ENCODE measurements around the gene SELENOV.
A peak's percentile ranks its signal among the peaks of the same experiment; 100 is the strongest.

The SELENOV gene

DNA sequence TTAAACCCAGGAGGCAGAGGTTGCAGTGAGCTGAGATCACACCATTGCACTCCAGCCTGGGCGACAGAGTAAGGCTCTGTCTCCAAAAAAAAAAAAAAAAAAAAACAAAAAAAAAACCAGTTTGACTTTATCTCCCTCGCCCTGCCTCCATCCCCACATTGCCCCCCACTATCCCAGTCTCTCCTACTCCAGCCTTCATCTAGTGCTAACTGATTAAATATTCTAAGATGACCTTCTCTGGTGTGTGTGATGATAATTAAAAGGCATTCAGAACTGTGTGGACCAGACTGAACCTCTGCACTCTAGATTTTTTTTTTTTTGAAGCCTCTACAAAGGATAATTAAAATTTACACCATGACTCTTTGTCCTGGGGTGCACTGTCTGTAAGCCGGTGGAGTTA lies 22.2 kb upstream of the SELENOV start:
- Histone ChIP-seq H3K36me3 (replicated peaks; ENCODE audit: low read depth, low read length) (peaks cover 23% of the 10 kb centered on the region), H3K9ac (ENCODE audit: low read length) (no peak overlapping the region), H3K4me2 (ENCODE audit: low read length) (no peak overlapping the region), H3K9me3 (ENCODE audit: insufficient read depth, low read length) (no peaks in the 10 kb centered on the region), H3K27ac (ENCODE audit: low read length) (no peak overlapping the region), H4K20me1 (ENCODE audit: insufficient read depth, low read length) (no peaks in the 10 kb centered on the region), H3K27me3 (ENCODE audit: low read depth, low read length) (no peaks in the 10 kb centered on the region), H3K4me1 (ENCODE audit: low read length) (peaks cover 4% of the 10 kb centered on the region), H2AFZ (ENCODE audit: low read depth, low read length) (no peak overlapping the region), H3K4me3 (ENCODE audit: low read length) (no peak overlapping the region), H3K79me2 (ENCODE audit: low read length) (no peaks in the 10 kb centered on the region)
- no peak for TF ChIP-seq EZH2phosphoT487 (IDR thresholded peaks at IDR 0.05; ENCODE audit: low read depth)
- TF ChIP-seq, protein P1, sequence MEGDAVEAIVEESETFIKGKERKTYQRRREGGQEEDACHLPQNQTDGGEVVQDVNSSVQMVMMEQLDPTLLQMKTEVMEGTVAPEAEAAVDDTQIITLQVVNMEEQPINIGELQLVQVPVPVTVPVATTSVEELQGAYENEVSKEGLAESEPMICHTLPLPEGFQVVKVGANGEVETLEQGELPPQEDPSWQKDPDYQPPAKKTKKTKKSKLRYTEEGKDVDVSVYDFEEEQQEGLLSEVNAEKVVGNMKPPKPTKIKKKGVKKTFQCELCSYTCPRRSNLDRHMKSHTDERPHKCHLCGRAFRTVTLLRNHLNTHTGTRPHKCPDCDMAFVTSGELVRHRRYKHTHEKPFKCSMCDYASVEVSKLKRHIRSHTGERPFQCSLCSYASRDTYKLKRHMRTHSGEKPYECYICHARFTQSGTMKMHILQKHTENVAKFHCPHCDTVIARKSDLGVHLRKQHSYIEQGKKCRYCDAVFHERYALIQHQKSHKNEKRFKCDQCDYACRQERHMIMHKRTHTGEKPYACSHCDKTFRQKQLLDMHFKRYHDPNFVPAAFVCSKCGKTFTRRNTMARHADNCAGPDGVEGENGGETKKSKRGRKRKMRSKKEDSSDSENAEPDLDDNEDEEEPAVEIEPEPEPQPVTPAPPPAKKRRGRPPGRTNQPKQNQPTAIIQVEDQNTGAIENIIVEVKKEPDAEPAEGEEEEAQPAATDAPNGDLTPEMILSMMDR (IDR thresholded peaks at IDR 0.05; ENCODE audit: low read depth, low read length) = no peak

GRCh38 chr19:39494661-39495060 lies 20.3 kb upstream of the SELENOV start:
- no peak overlapping the region for H3K27ac ChIP-seq (ENCODE audit: low read length)
- no peak for TF ChIP-seq EZH2phosphoT487 (IDR thresholded peaks at IDR 0.05; ENCODE audit: low read depth)
- TF ChIP-seq, protein P1 (IDR thresholded peaks at IDR 0.05; ENCODE audit: low read depth, low read length) = no peak
- H3K4me1 ChIP-seq (ENCODE audit: low read length) = peaks cover 10% of the 10 kb centered on the region

GRCh38 chr19:39496063-39496462 lies 18.9 kb upstream of the SELENOV start:
- Histone ChIP-seq H3K27ac (ENCODE audit: low read length) (no peak overlapping the region), H3K27me3 (ENCODE audit: low read depth, low read length) (peaks cover 12% of the 10 kb centered on the region), H3K9ac (ENCODE audit: low read length) (no peak overlapping the region)

More at GRCh38 chr19:39494661-39495060, 20.3 kb upstream of the SELENOV start:
- H2AFZ ChIP-seq (ENCODE audit: low read depth, low read length) = no peak overlapping the region
- no peaks in the 10 kb centered on the region for H3K79me2 ChIP-seq (ENCODE audit: low read length)
- no peak overlapping the region for H3K9ac ChIP-seq (ENCODE audit: low read length)
- peaks cover 6% of the 10 kb centered on the region for H3K36me3 ChIP-seq (replicated peaks; ENCODE audit: low read depth, low read length)
- H3K9me3 ChIP-seq (ENCODE audit: insufficient read depth, low read length) = no peaks in the 10 kb centered on the region
- H4K20me1 ChIP-seq (ENCODE audit: insufficient read depth, low read length) = no peaks in the 10 kb centered on the region
- H3K4me3 ChIP-seq (ENCODE audit: low read length) = no peak overlapping the region
- H3K27me3 ChIP-seq (ENCODE audit: low read depth, low read length) = peaks cover 9% of the 10 kb centered on the region
- H3K4me2 ChIP-seq (ENCODE audit: low read length) = no peak overlapping the region

GRCh38 chr19:39497701-39497995 lies 17.3 kb upstream of the SELENOV start:
- Histone ChIP-seq H2AFZ (ENCODE audit: low read depth, low read length) (peak overlapping the region; percentile 96), H3K4me1 (ENCODE audit: low read length) (peaks cover 10% of the 10 kb centered on the region), H3K9ac (ENCODE audit: low read length) (peak overlapping the region; percentile 45), H3K36me3 (replicated peaks; ENCODE audit: low read depth, low read length) (no peaks in the 10 kb centered on the region), H3K9me3 (ENCODE audit: insufficient read depth, low read length) (no peaks in the 10 kb centered on the region), H3K4me2 (ENCODE audit: low read length) (peak overlapping the region; percentile 96), H3K79me2 (ENCODE audit: low read length) (no peaks in the 10 kb centered on the region), H4K20me1 (ENCODE audit: insufficient read depth, low read length) (no peaks in the 10 kb centered on the region), H3K27me3 (ENCODE audit: low read depth, low read length) (peaks cover 12% of the 10 kb centered on the region), H3K27ac (ENCODE audit: low read length) (no peak overlapping the region), H3K4me3 (ENCODE audit: low read length) (peak overlapping the region; percentile 75)
- TF ChIP-seq, protein P1 (IDR thresholded peaks at IDR 0.05; ENCODE audit: low read depth, low read length) = no peak
- no peak for TF ChIP-seq EZH2phosphoT487 (IDR thresholded peaks at IDR 0.05; ENCODE audit: low read depth)

More at GRCh38 chr19:39496063-39496462, 18.9 kb upstream of the SELENOV start:
- TF ChIP-seq, protein P1 (IDR thresholded peaks at IDR 0.05; ENCODE audit: low read depth, low read length) = no peak
- TF ChIP-seq EZH2phosphoT487 (IDR thresholded peaks at IDR 0.05; ENCODE audit: low read depth) = no peak
- peaks cover 10% of the 10 kb centered on the region for H3K4me1 ChIP-seq (ENCODE audit: low read length)
- H3K4me3 ChIP-seq (ENCODE audit: low read length) = no peak overlapping the region
- H3K9me3 ChIP-seq (ENCODE audit: insufficient read depth, low read length) = no peaks in the 10 kb centered on the region
- no peaks in the 10 kb centered on the region for H3K36me3 ChIP-seq (replicated peaks; ENCODE audit: low read depth, low read length)
- H3K79me2 ChIP-seq (ENCODE audit: low read length) = no peaks in the 10 kb centered on the region
- H2AFZ ChIP-seq (ENCODE audit: low read depth, low read length) = no peak overlapping the region
- H4K20me1 ChIP-seq (ENCODE audit: insufficient read depth, low read length) = no peaks in the 10 kb centered on the region
- no peak overlapping the region for H3K4me2 ChIP-seq (ENCODE audit: low read length)

All from OCI-LY3 (cell line).